HG03103 (cell line): ENCODE measurements around the gene ST8SIA4.

Experiments used
- ATAC-seq: cut with Tn5 transposase; IDR thresholded peaks from one replicate; pipeline ENCODE4 v1.9.1; 2021; ENCODE audit warnings: low read depth; ENCODE audit not compliant: unreplicated experiment

ST8SIA4 gene

DNA sequence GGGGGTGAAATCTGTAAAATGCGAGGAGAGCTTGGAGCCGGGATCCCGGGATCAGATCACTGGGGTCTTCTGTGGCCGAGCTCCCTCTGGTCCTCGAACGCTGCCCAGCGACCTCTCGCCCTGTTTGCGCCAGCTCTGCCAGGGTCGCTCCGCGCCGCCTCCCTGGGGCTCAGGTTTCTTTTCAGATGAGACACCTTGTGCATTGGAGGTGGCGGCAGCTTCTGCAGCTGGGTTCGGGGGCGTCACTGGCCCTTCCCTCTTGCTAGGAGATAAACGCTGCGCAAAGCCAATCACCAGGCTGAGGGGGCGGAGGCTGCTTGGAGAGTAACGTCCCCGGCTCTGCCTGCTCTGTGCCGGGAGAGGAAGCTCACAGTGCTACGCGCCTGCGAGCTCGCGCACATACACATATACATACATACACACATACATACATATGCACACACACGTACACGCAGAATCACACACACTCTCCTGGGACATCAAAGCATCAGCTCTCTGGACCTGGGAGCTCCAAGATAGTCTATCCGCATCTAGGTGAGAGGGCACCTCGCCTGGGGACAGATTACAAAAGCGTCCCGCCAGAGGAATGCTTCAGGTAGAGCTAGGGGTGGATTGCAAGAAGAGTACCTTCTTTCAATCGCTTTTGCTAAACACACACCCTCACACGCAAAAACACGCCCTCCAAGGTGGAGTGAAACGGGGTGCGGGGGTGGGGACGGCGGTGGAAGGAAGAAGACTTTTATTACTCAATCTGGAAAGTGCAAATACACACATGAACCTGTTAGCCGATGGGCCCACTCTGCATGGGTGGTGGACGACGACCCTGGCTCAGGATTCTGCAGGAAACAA lies at the start of gene ST8SIA4:
ST8SIA4 (minus strand) TSS at position 244 of the 849 bp plus-strand sequence. CDS start 327 bp downstream, outside the sequence.
- ATAC-seq = peak; percentile 64

DNA sequence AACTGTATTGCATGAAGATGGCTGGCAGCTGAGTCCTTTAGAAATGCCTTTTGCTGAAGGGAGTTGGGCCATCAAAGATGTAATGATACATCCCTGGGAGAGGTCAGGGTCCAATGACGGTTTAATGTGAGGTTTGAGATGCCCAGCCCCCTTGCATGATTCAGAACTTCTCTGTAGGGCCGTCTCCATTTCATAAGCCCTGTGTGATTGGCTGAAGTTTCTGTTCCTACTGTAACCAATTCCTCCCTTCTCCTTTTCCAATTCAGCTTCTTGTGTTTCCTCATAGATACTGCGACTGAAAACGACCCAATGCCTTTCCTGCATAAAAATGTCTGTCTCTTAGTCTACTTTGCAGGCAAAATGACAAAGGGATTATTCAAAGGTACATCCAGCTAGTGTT lies 47.9 kb upstream of the ST8SIA4 start:
- ATAC-seq = no peak

DNA sequence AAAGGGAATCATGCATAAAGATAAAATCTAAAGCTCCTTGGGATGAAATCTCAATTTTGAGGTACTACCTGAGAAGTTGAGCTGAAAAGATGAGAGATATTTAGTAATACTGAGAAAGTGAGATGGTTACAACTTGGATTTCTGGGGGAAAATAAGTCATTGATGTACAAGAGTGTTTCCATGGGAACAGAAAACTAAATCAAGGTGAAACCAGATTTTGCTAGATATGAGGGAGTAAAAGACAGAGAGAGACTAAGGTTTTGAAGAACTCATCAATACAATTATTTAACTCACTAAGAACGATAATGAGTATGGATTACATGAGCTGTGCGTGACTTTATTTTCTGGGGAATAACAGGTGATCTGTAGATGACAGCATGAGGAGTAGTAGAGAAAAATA lies 10.2 kb upstream of the ST8SIA4 start:
- no peak for ATAC-seq

- ATAC-seq = no peak
Observed at GRCh38 chr5:100909034-100909433, 6.0 kb upstream of the ST8SIA4 start.

- ATAC-seq = no peak
Observed at GRCh38 chr5:100905259-100905914, 2.3 kb upstream of the ST8SIA4 start.

DNA sequence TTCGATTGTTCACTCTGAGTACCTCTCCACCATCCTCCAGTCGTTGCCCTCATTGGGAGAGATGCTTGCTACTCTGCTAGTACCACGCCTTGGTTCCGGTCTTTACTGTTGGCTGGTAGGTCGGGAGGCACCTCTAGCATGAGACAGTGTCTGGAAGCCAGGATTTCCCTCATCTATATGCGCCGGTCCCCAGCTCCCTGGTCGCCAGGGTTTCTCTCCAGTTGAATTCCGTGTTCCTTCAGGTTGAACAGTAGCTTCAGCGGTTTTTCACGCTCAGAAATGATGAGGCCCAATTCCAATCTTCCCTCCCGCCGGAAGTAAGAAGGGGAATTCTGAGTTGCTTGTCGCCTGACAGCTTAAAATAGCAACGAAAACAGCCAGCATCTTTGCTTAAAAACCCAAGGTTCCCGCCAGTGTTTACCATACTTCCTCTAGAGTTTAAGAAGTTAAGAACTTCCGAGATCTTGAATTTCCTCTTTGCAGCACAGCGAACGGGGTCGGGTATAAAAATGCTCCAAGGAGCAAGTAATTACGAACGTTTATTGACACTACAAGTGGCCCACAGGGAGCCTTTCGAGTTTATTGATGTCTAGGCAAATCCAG lies 1.3 kb upstream of the ST8SIA4 start:
- ATAC-seq = peak; percentile 16

- ATAC-seq = no peak
Observed at GRCh38 chr5:100902440-100903038, 543 bp downstream of the ST8SIA4 start.

DNA sequence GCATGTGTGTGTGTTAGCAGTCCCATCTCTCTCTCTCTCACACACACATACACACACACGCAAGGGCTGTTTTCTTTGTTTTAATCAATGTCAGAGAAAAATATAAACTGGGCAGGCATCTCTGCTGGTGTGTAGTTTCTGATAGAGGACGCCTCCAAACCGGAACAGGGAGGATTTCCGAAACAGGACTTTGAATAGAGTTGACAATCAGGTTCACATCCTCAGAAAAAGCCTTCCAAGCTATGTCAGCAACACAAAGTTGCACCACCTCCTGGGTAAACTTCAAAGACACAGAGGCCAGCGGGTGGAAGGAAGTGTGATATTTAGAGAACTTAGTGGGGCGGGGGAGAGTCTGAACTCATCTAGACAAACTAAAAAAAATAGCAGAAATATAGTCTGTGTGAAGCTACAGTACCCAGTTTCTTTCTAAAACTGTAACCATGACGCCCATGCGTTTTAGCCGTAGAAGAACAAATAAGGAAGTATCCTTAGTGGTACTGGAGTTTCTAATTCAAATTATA lies 1.2 kb downstream of the ST8SIA4 start:
- ATAC-seq = peak; percentile 6

GRCh38 chr5:100900796-100901781 lies 2.0 kb downstream of the ST8SIA4 start:
- ATAC-seq = peak; percentile 30

GRCh38 chr5:100900142-100900795 lies 2.8 kb downstream of the ST8SIA4 start:
- ATAC-seq = peak; percentile 11

- no peak for ATAC-seq
Observed at GRCh38 chr5:100899675-100900074, 3.4 kb downstream of the ST8SIA4 start.

DNA sequence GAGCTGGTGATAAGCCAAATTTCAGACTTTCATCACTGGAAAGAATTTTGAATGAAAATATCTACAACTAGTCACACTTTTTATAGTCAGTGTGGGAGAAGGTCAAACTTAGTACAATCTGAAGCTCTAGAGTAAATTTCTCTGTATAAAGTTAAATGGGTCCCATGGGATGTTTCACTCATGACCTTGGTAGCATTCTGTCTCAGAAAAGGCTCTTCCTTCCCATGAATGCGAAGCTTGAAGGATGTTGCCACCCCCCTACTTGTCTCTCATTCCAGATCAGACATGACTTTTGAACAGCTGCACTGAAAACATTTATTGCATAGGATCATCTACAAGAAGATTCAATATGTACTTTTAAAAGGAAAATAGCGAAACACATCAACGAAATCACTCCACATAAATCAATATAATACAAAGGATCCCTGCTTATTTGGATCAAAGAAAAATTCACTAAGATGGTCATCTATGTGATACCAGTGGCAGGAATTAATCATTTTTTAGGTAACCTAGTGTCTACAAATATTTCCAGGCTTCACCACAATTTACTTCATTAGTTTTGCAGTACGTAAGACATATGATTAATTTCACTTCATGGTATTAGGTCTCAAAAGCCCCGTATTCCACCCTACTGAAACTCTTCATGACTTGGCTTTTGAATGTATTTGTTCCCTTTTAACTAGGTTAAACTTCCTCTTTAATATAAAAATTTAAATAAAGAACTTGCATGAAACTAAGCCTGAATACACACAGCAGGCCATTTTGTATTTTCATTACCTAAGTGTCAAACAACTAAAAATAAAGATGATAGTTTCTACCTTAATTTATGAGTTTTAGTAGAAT lies 4.4 kb downstream of the ST8SIA4 start:
- no peak for ATAC-seq

DNA sequence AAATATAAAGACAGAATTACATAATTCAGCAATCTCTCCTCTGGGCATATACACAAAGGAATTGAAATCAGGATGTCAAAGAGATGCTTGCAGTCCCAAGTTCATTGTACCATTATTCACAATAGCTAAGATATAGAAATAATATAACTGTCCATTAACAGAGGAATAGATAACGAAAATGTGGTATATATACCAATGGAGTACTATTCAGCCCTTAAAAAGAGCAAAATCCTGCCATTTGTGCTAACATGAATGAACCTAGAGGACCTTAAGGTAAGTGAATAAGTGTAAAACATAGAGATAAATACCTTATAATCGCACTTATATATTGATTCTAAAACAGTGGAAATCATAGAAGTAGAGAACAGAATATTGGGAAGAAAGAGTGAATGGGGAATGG lies 7.0 kb downstream of the ST8SIA4 start:
- ATAC-seq = no peak

GRCh38 chr5:100890461-100891008 lies 12.5 kb downstream of the ST8SIA4 start:
- ATAC-seq = peak; percentile 62

- ATAC-seq = no peak
Observed at GRCh38 chr5:100889896-100890295, 13.2 kb downstream of the ST8SIA4 start.

DNA sequence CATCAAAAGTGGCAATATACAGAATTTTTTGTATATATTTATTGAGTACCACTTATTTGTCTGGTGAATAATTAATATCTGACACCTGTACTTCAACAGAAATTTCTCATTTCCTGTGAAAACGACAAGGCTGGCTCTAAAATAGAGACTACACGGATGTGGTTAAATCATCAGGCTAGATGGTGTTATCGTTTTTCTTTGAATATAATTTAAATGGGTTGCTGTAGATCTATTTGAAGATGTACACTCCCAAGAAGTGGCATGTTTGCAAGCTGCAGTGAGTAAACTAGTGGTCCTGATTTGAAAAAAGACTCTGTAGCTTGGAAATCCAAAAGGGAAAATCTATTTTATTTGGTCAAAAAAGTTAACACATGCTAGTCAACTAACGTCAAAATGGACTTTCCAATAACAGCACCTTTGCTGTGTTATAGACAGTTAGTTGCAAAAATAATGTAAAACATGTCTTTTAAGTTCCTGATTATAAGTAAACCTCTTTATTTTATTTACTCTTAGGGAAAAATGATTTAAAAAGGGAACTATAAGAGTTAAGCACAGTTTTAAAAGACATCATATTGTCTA lies 13.8 kb downstream of the ST8SIA4 start:
- peak; percentile 60 for ATAC-seq

DNA sequence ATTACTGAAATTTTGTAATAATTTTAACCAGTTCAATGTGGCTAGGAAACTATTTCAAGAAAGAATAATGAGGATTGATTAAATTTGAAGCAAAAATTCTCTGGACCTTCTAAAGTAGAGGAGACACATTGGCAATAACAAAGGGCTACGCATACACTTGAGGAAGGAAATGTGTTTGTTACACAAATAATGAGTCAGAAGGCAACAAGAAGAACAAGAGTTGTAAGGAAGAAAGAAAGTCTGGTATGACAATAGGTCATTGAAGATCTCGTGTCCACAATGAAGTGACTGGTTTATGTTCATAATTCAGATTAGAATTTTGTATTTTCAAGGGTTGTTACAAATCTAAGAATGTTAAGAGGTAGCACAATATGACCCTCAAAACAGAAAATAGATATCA lies 25.8 kb downstream of the ST8SIA4 start:
- ATAC-seq = no peak
